Right lobe of liver (tissue), 4 donors: ENCODE measurements around the gene PRPSAP2.

Source experiments
- POLR2A ChIP-seq: fragments of 450-650 bp; IDR thresholded peaks from one replicate; pipeline ENCODE4 v1.6.1; 2017; ENCODE audit warnings: antibody characterized with exemption, mild to moderate bottlenecking
- TF ChIP-seq, protein P1 (sequence below), 4 donors: fragments of 200-600 bp in 3 of 4; fragments of 450-650 bp in 1 of 4; IDR thresholded peaks; one replicate each; pipeline versions ENCODE4 v1.5.1 to v1.8.0; 2016 to 2022; ENCODE audit warnings: antibody characterized with exemption in 4 of 4, mild to moderate bottlenecking in 2 of 4
- donor health status: DM: no; HTN: no; CAD: no.
- donor health status: DM: no; HTN: no; CAD: no.
- donor health status: DM: no; HTN: yes; CAD: no.

DNA sequence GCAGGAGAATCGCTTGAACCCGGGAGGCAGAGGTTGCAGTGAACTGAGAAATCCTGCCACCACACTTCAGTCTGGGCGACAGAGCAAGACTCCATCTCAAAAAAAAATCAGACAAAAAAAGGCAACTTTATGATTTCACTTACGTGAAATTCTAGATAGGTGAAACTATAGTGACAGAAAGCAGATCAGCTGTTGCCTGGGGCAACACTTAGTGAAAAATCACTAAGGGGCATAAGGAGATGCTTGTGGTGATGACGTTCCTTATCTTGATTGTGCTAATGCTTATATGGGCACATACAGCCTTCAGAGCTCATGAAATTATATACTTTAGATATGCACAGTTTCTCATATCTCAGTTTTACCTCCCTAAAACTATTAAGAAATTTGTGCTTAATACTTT lies 52.4 kb downstream of the PRPSAP2 start:
- TF ChIP-seq, protein P1, sequence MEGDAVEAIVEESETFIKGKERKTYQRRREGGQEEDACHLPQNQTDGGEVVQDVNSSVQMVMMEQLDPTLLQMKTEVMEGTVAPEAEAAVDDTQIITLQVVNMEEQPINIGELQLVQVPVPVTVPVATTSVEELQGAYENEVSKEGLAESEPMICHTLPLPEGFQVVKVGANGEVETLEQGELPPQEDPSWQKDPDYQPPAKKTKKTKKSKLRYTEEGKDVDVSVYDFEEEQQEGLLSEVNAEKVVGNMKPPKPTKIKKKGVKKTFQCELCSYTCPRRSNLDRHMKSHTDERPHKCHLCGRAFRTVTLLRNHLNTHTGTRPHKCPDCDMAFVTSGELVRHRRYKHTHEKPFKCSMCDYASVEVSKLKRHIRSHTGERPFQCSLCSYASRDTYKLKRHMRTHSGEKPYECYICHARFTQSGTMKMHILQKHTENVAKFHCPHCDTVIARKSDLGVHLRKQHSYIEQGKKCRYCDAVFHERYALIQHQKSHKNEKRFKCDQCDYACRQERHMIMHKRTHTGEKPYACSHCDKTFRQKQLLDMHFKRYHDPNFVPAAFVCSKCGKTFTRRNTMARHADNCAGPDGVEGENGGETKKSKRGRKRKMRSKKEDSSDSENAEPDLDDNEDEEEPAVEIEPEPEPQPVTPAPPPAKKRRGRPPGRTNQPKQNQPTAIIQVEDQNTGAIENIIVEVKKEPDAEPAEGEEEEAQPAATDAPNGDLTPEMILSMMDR (IDR thresholded peaks at IDR 0.05), result no peak
- no peak for TF ChIP-seq POLR2A
